H9 (cell line): ENCODE data around the gene LIN28B. TPM values are rescaled to one million over a fixed set of nuclear protein-coding genes. Genes with fewer than 3 reads are reported as not detected.

ENCODE experiments used
- DNase-seq: peaks from one replicate; pipeline ENCODE4 v3.0.0-alpha.2; 2017
- H2AFZ ChIP-seq: one replicate; pipeline ENCODE4 v1.6.1; 2013; ENCODE audit warnings: mild to moderate bottlenecking, low read length, control low read depth, moderate library complexity
- H2AK5ac ChIP-seq: 2 replicates; pipeline ENCODE4 v1.6.1; 2013; ENCODE audit warnings: low read length, control low read depth, mixed read lengths; ENCODE audit not compliant: insufficient read length
- H2BK120ac ChIP-seq: one replicate; pipeline ENCODE4 v1.6.1; 2013; ENCODE audit warnings: low read depth, mild to moderate bottlenecking, low read length, control low read depth, inconsistent platforms; ENCODE audit not compliant: poor library complexity, severe bottlenecking
- H2BK12ac ChIP-seq: 2 replicates; pipeline ENCODE4 v1.6.1; 2013; ENCODE audit warnings: low read length, control low read depth, mixed read lengths, low read depth; ENCODE audit not compliant: insufficient read length
- H2BK15ac ChIP-seq: 2 replicates; pipeline ENCODE4 v1.6.1; 2013; ENCODE audit warnings: low read depth, low read length, control low read depth
- H2BK20ac ChIP-seq: one replicate; pipeline ENCODE4 v1.6.1; 2013; ENCODE audit warnings: low read depth, mild to moderate bottlenecking, low read length, control low read depth, inconsistent platforms; ENCODE audit not compliant: poor library complexity, severe bottlenecking
- H2BK5ac ChIP-seq: 2 replicates; pipeline ENCODE4 v1.6.1; 2013; ENCODE audit warnings: low read length, control low read depth, mixed read lengths; ENCODE audit not compliant: insufficient read length
- H3K14ac ChIP-seq: 2 replicates; pipeline ENCODE4 v1.6.1; 2013; ENCODE audit warnings: low read length, control low read depth; ENCODE audit not compliant: insufficient read depth
- H3K18ac ChIP-seq: 2 replicates; pipeline ENCODE4 v1.6.1; 2013; ENCODE audit warnings: low read depth, mild to moderate bottlenecking, mixed read lengths, low read length, control low read depth; ENCODE audit not compliant: insufficient read length
- H3K23ac ChIP-seq: 2 replicates; pipeline ENCODE4 v1.6.1; 2013; ENCODE audit warnings: low read length, control low read depth, mixed read lengths, low read depth; ENCODE audit not compliant: insufficient read length
- H3K23me2 ChIP-seq: 2 replicates; pipeline ENCODE4 v1.6.1; 2013; ENCODE audit warnings: low read depth, mild to moderate bottlenecking, mixed read lengths, low read length, control low read depth; ENCODE audit not compliant: insufficient read length, poor library complexity, severe bottlenecking
- H3K27ac ChIP-seq: 2 replicates; pipeline ENCODE4 v1.5.1; 2013; ENCODE audit warnings: low read length, control low read depth, mixed read lengths, low read depth; ENCODE audit not compliant: insufficient read length
- H3K27me3 ChIP-seq: 2 replicates; pipeline ENCODE4 v1.6.1; 2013; ENCODE audit warnings: low read length, control low read depth, inconsistent platforms; ENCODE audit not compliant: insufficient read depth
- H3K4ac ChIP-seq: 2 replicates; pipeline ENCODE4 v1.6.1; 2013; ENCODE audit warnings: low read depth, mild to moderate bottlenecking, control low read depth, inconsistent platforms, low read length, moderate library complexity
- H3K4me1 ChIP-seq: 2 replicates; pipeline ENCODE4 v1.6.1; 2013; ENCODE audit warnings: low read length, control low read depth, inconsistent platforms; ENCODE audit not compliant: insufficient read depth
- H3K4me2 ChIP-seq: 2 replicates; pipeline ENCODE4 v1.6.1; 2013; ENCODE audit warnings: low read length, control low read depth, mixed read lengths; ENCODE audit not compliant: insufficient read length, insufficient read depth
- H3K56ac ChIP-seq: 2 replicates; pipeline ENCODE4 v1.6.1; 2013; ENCODE audit warnings: low read depth, mild to moderate bottlenecking, mixed read lengths, low read length, control low read depth; ENCODE audit not compliant: insufficient read length
- H3K79me1 ChIP-seq: 2 replicates; pipeline ENCODE4 v1.6.1; 2013; ENCODE audit warnings: low read depth, mild to moderate bottlenecking, moderate library complexity, low read length, control low read depth, inconsistent platforms; ENCODE audit not compliant: insufficient read depth, poor library complexity, severe bottlenecking
- H3K79me2 ChIP-seq: 2 replicates; pipeline ENCODE4 v1.6.1; 2013; ENCODE audit warnings: low read length, control low read depth, inconsistent platforms; ENCODE audit not compliant: insufficient read depth
- H3K9ac ChIP-seq: 2 replicates; pipeline ENCODE4 v1.6.1; 2013; ENCODE audit warnings: low read length, control low read depth, mixed read lengths; ENCODE audit not compliant: insufficient read length; ENCODE audit errors: extremely low read depth
- H3K9me3 ChIP-seq: one replicate; pipeline ENCODE4 v1.6.1; 2013; ENCODE audit warnings: low read depth, low read length, inconsistent platforms; ENCODE audit not compliant: control insufficient read depth
- H3T11ph ChIP-seq: one replicate; pipeline ENCODE4 v1.6.1; 2013; ENCODE audit warnings: mild to moderate bottlenecking, low read length, control low read depth, inconsistent platforms
- H4K20me1 ChIP-seq: one replicate; pipeline ENCODE4 v1.6.1; 2013; ENCODE audit not compliant: control insufficient read depth, insufficient read length, insufficient read depth
- H4K5ac ChIP-seq: 2 replicates; pipeline ENCODE4 v1.6.1; 2013; ENCODE audit warnings: low read depth, mild to moderate bottlenecking, mixed read lengths, low read length, control low read depth; ENCODE audit not compliant: insufficient read length
- H4K8ac ChIP-seq: replicated peaks from 2 replicates; pipeline ENCODE4 v1.6.1; 2013; ENCODE audit warnings: low read length, control low read depth, mixed read lengths, low read depth; ENCODE audit not compliant: insufficient read length
- H4K91ac ChIP-seq: 2 replicates; pipeline ENCODE4 v1.6.1; 2013; ENCODE audit warnings: low read depth, mild to moderate bottlenecking, moderate library complexity, mixed read lengths, low read length, control low read depth; ENCODE audit not compliant: insufficient read length
- H3K27ac Mint-ChIP-seq, 3 experiments: 2 replicates in 2 of 3; 3 replicates in 1 of 3; pipeline ENCODE4 v1.8.0; 2020 to 2021; ENCODE audit warnings: mixed read lengths in 3 of 3, mild to moderate bottlenecking in 1 of 3, moderate library complexity in 1 of 3
- H3K27me3 Mint-ChIP-seq: 2 replicates; pipeline ENCODE4 v1.8.0; 2021; ENCODE audit warnings: low read depth, mild to moderate bottlenecking, moderate library complexity, mixed read lengths
- H3K36me3 Mint-ChIP-seq, 3 experiments: 2 replicates in 2 of 3; 3 replicates in 1 of 3; pipeline ENCODE4 v1.8.0; 2020 to 2021; ENCODE audit warnings: low read depth in 3 of 3, mixed read lengths in 3 of 3; ENCODE audit not compliant: insufficient read depth in 1 of 3
- H3K4me1 Mint-ChIP-seq, 2 experiments: 2 replicates each; pipeline ENCODE4 v1.8.0; 2020; ENCODE audit warnings: mixed read lengths in 2 of 2
- H3K4me3 Mint-ChIP-seq, 2 experiments: 2 replicates in 1 of 2; 3 replicates in 1 of 2; pipeline ENCODE4 v1.8.0; 2020 to 2021; ENCODE audit warnings: mild to moderate bottlenecking in 2 of 2, mixed read lengths in 2 of 2, moderate library complexity in 1 of 2
- H3K9me3 Mint-ChIP-seq, 2 experiments: 2 replicates in 1 of 2; 3 replicates in 1 of 2; pipeline ENCODE4 v1.8.0; 2020; ENCODE audit warnings: mild to moderate bottlenecking in 2 of 2, mixed read lengths in 2 of 2, moderate library complexity in 1 of 2
- CTCF ChIP-seq: fragments of 200-600 bp; sonication (generic); conservative IDR thresholded peaks from 3 replicates; pipeline ENCODE4 v1.8.0; 2021; ENCODE audit warnings: antibody characterized with exemption, mild to moderate bottlenecking
- WGBS: extraction: QIAGEN DNeasy Blood & Tissue Kit; methylation state at CpG from one replicate; pipeline ENCODE4 v1.1.7; 2013; ENCODE audit warnings: missing lambda C conversion rate, low lambda C conversion rate, mixed read lengths; ENCODE audit not compliant: insufficient read length; ENCODE audit errors: extremely low coverage; 5-methylcytosine and 5-hydroxymethylcytosine counted together
- total RNA-seq: library from RNA; stranded (reverse); gene quantifications from 2 replicates; pipeline ENCODE4 v1.2.1, GENCODE V29; 2021

The LIN28B gene
- total RNA-seq, 1 experiment from 2014 or later, result 110 TPM

GRCh38 chr6:105001063-105001462, 44.2 kb downstream of the LIN28B start:
- Histone ChIP-seq H3K23ac (no peak overlapping the region), H4K5ac (no peak overlapping the region), H2AK5ac (no peak overlapping the region), H3K79me2 (peaks cover 5% of the 10 kb centered on the region; the same call in 1 of the 2 replicates), H4K91ac (no peak overlapping the region), H3K4me2 (no peak overlapping the region), H2BK120ac (no peak overlapping the region), H3K79me1 (peaks cover 8% of the 10 kb centered on the region), H4K8ac (no peak overlapping the region), H3K9ac (no peak overlapping the region), H2BK15ac (no peak overlapping the region), H3K4ac (no peak overlapping the region), H2BK20ac (no peak overlapping the region), H3K4me1 (no peaks in the 10 kb centered on the region; the same call in 1 of the 2 replicates), H3K56ac (no peak overlapping the region), H3K23me2 (no peaks in the 10 kb centered on the region), H2AFZ (no peak overlapping the region), H3T11ph (no peak overlapping the region), H3K9me3 (no peaks in the 10 kb centered on the region), H2BK12ac (no peak overlapping the region), H3K27me3 (no peaks in the 10 kb centered on the region), H3K27ac (no peak overlapping the region), H3K18ac (no peak overlapping the region), H4K20me1 (no peaks in the 10 kb centered on the region), H3K14ac (no peak overlapping the region), H2BK5ac (no peak overlapping the region)
- no peak for TF ChIP-seq CTCF
- H3K27me3 Mint-ChIP-seq, result no peaks in the 10 kb centered on the region
- H3K4me3 Mint-ChIP-seq, result no peak overlapping the region
- whole genome bisulfite sequencing, result no CpG with 5 or more reads among the region's 1 CpG
- no peaks in the 10 kb centered on the region for H3K9me3 Mint-ChIP-seq
- H3K4me1 Mint-ChIP-seq, result peaks cover 14 to 19% of the 10 kb centered on the region in 2 experiments
- H3K27ac Mint-ChIP-seq, result peak overlapping the region in 1 of 3 experiments; percentile 18; a peak in 1 of 7 replicates
- H3K36me3 Mint-ChIP-seq, result peaks cover 2 to 13% (median 8%) of the 10 kb centered on the region in 3 experiments; a peak in 6 of 7 replicates
- DNase-seq, result no peak
